ENCODE measurements around the gene CCND1.
"Not testable (repeated sequence)": the region's sequence is repeated elsewhere in the genome, so short reads cannot be mapped to it uniquely, and the experiment has no call there.

The CCND1 gene

DNA sequence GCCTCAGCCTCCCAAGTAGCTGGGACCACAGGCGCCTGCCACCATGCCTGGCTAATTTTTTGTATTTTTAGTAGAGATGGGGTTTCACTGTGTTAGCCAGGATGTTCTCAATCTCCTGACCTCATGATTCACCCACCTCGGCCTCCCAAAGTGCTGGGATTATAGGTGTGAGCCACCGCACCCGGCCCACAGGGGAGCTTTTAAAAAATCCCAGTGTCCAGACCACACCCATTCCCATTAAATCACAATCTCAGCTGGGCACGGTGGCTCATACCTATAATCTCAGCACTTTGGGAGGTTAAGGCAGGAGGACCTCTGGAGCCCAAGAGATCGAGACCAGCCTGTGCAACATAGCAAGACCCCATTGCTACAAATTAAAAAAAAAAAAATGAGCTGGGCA lies 55.0 kb downstream of the CCND1 start:
- DNase-seq = not testable (repeated sequence)

DNA sequence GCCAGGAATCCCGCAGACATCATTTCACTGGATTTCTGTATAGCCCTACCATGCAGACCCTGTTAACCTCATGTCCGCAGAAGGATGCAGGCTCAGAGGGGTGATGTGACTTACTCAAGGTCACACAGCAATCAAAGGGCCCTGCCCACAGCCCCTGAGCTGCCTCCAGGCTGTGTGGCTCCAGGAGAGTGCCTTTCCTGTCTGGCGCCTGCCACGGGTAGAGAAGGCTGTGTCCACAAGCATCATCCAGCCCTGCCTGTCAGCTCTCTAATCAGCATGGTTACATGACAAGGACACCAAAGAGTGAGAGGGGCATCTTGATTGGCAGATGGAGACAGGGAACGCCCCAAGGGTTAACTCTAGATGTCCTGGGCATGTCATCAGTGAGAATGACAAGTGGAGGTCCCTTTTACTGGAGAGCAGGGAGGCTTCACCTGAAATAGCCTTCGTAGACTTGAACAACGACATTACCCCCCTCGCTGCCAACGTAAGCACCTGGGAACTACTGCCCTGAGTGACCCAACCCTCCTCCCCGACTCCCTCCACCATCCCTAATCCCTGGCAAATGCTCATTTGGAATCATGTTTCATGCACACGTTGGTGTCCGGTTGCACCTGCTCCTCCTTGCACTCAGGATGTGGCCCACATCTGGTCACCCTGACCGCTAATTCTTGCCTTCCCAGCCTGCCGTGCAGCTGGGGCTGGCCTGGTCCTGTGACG lies 56.0 kb downstream of the CCND1 start:
- no peak for DNase-seq

- DNase-seq = no peak
Measured at GRCh38 chr11:69697469-69697843, 56.5 kb downstream of the CCND1 start.

GRCh38 chr11:69697861-69698260 lies 56.9 kb downstream of the CCND1 start:
- DNase-seq = no peak

DNA sequence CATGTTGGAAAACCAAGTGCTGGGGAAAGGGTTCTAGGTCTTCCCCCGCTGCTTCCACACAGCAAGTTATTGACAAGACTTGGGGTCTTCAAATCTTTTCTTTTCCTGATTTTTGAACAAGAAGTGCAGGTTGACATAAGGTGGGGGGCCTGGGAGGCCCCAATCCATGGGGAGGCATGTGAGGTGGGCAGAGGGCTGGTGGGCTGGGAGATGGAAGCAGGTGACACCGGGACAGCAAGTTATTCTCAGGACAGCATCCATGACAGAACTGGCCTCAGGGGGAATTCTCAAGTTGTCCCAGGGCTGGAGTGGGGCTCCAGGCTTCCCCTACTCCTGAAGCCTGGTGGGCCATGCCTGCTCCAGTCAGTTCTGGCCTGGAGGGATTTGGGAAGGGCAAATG lies 57.4 kb downstream of the CCND1 start:
- no peak for DNase-seq

DNA sequence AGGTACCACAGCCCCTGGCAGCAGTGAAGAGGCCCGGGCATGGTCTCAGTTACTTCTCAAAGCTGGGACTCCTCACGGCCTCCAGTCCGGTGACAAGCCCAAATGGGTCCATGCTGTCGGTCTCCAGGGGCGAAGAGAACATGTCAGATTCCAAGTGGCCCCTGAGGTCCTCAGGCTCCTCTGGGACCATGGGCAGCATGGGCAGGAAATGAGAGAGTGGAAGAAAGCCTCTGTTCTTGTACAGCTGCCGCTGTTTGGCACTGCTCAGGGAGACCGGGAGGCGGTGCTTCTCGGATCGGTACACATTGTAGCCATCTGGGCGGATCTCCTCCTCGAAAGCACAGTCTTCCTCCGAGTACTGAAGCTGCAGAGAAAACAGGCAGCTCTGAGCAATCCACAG lies 58.3 kb downstream of the CCND1 start:
- DNase-seq = no peak

- no peak for DNase-seq
Measured at GRCh38 chr11:69700278-69701140, 59.6 kb downstream of the CCND1 start.

DNA sequence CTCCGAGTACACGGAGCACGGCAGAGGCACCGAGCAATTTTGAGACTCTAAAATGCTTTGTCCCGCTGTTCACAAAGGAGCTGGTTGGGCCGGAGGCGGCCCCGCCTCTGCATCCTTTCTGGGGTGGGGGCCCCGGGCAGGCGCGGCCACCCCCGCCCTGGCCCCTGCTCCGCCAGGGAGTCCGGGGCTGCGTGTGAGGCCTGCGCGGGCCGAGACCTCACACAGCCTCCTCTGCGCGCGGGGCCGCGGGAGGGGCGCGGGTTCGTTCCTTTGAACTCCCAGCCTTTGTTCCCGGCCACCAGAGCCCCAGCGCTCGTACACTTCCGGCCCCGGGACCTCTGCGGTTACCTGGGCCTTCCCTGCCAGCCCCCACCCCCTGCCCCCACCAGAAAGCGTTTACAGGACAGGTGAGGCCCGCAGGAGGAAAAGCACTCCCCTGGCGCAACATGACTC lies 61.3 kb downstream of the CCND1 start:
- DNase-seq = no peak

GRCh38 chr11:69702769-69703452 lies 62.0 kb downstream of the CCND1 start:
- no peak for DNase-seq

DNA sequence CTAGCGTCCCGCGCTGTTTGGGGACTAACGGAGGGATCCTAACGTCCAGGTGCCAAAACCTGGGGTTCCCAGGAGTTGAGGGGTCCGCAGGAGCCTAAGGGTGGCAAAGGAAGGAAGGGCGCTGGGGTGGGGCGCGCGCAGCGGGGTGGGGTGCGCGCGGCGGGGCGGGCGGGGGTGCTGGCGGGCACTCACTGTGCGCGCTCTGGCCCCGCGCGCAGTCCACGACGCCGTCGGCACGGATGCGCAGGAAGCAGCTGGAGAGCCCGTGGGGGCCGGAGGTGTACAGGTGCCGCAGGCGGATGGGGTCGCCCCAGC lies 62.5 kb downstream of the CCND1 start:
- no peak for DNase-seq

Data from stimulated activated CD4-positive, alpha-beta T cell treated with anti-CD3 and anti-CD28 coated beads, Interleukin-4, amount 100 ng/mL, for 24 hours (primary cell).